ENCODE results near the gene EPN3.

EPN3 gene

DNA sequence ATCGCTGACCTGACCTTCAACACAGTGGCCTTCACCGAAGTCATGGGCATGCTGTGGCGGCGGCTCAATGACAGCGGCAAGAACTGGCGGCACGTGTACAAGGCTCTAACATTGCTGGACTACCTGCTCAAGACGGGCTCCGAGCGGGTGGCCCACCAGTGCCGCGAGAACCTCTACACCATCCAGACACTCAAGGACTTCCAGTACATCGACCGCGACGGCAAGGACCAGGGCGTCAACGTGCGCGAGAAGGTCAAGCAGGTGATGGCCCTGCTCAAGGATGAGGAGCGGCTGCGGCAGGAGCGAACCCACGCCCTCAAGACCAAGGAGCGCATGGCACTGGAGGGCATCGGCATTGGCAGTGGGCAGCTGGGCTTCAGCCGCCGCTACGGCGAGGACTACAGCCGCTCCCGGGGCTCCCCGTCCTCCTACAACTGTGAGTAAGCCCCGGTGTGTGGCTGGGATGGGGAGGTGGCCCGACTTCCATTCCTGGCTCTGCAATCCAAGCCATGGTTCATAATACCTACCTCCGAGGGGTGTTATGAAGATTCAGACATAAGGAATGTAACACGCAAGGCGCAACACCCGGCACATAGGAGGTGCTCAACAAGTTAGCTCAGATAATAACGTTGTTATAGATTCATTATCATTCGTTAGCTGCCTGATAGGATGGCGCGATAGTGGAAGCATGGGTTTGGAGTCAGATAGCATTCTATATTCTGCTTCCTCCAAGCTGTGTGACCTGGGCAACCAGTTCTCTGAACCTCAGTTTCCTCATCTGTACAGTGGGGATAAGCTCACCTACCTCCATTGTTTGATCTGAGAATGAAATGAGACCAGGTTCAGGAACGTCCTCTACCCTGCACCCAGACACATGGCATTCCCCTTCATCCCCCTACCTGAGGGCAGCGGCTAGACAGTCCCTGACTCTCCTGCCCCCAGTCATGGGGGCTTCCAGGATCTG lies 4.4 kb downstream of the EPN3 start:
- CTCF ChIA-PET: interaction anchor here (1.1 to 1.7 kb wide), 2 partner anchors 10 to 53 kb away, joined by 3 to 4 read pairs; partner anchors contain the start of gene SPATA20

GRCh38 chr17:50537721-50538548 lies 5.4 kb downstream of the EPN3 start:
- Histone ChIP-seq H3K9me3 (ENCODE audit: control insufficient read depth, insufficient read depth, low read depth, low read length) (no peaks in the 10 kb centered on the region), H3K36me3 (ENCODE audit: control insufficient read depth in 2 of 2, insufficient read depth in 1 of 2, low read length in 2 of 2) (no peaks in the 10 kb centered on the region), H3K4me3 (ENCODE audit: low read depth, low read length) (no peak overlapping the region), H3K27ac (ENCODE audit: extremely low read depth, low read depth, low read length) (no peak overlapping the region), H3K4me1 (ENCODE audit: control insufficient read depth, insufficient read depth, low read length) (peaks cover 16% of the 10 kb centered on the region)
- ChIA-PET CTCF (interaction anchor here (1.1 to 1.7 kb wide), 2 partner anchors 9 to 54 kb away, joined by 3 to 4 read pairs; partner anchors contain the start of gene SPATA20), POLR2A (interaction anchor here (0.7 kb wide), 1 partner anchor 614 kb away, joined by 4 read pairs; no protein-coding TSS in a partner anchor)
- no peak for TF ChIP-seq PRDM2 (tag by site-specific recombination; IDR thresholded peaks at IDR 0.05; ENCODE audit: borderline replicate concordance)
- no peak for TF ChIP-seq ZNF274 (IDR thresholded peaks at IDR 0.05; ENCODE audit: low read length)
- TF ChIP-seq ZNF274 (tag by site-specific recombination; IDR thresholded peaks at IDR 0.05; ENCODE audit: borderline replicate concordance): no peak
- no peak for TF ChIP-seq TCF7L2 (IDR thresholded peaks at IDR 0.05; ENCODE audit: borderline replicate concordance, low read depth, low read length)
- no peak for TF ChIP-seq ZNF510 (tag by site-specific recombination; IDR thresholded peaks at IDR 0.05; ENCODE audit: insufficient replicate concordance)
- no peak for TF ChIP-seq ZNF133 (tag by site-specific recombination; IDR thresholded peaks at IDR 0.05)
- TF ChIP-seq ZNF426 (tag by site-specific recombination; IDR thresholded peaks at IDR 0.05): no peak
- no peak for TF ChIP-seq ZNF785 (tag by site-specific recombination; IDR thresholded peaks at IDR 0.05)
- TF ChIP-seq, protein P1, sequence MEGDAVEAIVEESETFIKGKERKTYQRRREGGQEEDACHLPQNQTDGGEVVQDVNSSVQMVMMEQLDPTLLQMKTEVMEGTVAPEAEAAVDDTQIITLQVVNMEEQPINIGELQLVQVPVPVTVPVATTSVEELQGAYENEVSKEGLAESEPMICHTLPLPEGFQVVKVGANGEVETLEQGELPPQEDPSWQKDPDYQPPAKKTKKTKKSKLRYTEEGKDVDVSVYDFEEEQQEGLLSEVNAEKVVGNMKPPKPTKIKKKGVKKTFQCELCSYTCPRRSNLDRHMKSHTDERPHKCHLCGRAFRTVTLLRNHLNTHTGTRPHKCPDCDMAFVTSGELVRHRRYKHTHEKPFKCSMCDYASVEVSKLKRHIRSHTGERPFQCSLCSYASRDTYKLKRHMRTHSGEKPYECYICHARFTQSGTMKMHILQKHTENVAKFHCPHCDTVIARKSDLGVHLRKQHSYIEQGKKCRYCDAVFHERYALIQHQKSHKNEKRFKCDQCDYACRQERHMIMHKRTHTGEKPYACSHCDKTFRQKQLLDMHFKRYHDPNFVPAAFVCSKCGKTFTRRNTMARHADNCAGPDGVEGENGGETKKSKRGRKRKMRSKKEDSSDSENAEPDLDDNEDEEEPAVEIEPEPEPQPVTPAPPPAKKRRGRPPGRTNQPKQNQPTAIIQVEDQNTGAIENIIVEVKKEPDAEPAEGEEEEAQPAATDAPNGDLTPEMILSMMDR (tag by site-specific recombination; IDR thresholded peaks at IDR 0.05): no peak
- no peak for TF ChIP-seq ZNF10 (tag by site-specific recombination; IDR thresholded peaks at IDR 0.05)
- no peak for TF ChIP-seq ZNF654 (tag by site-specific recombination; IDR thresholded peaks at IDR 0.05; ENCODE audit: low read depth)
- no peak for TF ChIP-seq EGR2 (tag by site-specific recombination; IDR thresholded peaks at IDR 0.05; ENCODE audit: low read depth)

More for the DNA sequence above, 4.4 kb downstream of the EPN3 start:
- Histone ChIP-seq H3K4me1 (ENCODE audit: control insufficient read depth, insufficient read depth, low read length) (peaks cover 13% of the 10 kb centered on the region), H3K4me3 (ENCODE audit: low read depth, low read length) (no peak overlapping the region), H3K36me3 (ENCODE audit: control insufficient read depth in 2 of 2, insufficient read depth in 1 of 2, low read length in 2 of 2) (no peaks in the 10 kb centered on the region), H3K27ac (ENCODE audit: extremely low read depth, low read depth, low read length) (no peak overlapping the region), H3K9me3 (ENCODE audit: control insufficient read depth, insufficient read depth, low read depth, low read length) (no peaks in the 10 kb centered on the region)
- no peak for TF ChIP-seq ZBTB7A (tag by site-specific recombination; IDR thresholded peaks at IDR 0.05; ENCODE audit: low read depth)
- no peak for TF ChIP-seq TSHZ1 (tag by site-specific recombination; IDR thresholded peaks at IDR 0.05; ENCODE audit: borderline replicate concordance)
- 0 out of 2 replicates have a peak, but pooled peaks have one; percentile 21 for TF ChIP-seq SCRT2 (tag by site-specific recombination; IDR thresholded peaks at IDR 0.05)
- no peak for TF ChIP-seq HOXD13 (CRISPR knock-in tag; IDR thresholded peaks at IDR 0.05; ENCODE audit: borderline replicate concordance)
- no peak for TF ChIP-seq ZNF530 (tag by site-specific recombination; IDR thresholded peaks at IDR 0.05; ENCODE audit: low read depth)
- POLR2A ChIA-PET: no interaction called here

All from HEK293 (cell line).